ENCODE data around the gene GNPNAT1.

- TF ChIP-seq HOXB5 (CRISPR knock-in tag; IDR thresholded peaks at IDR 0.05) (no peak), EHMT2 (IDR thresholded peaks at IDR 0.05; ENCODE audit: low read depth) (no peak), MYC (IDR thresholded peaks at IDR 0.05; ENCODE audit: borderline replicate concordance, low read length) (no peak), CTCF (IDR thresholded peaks at IDR 0.05) (no peak), RFX5 (IDR thresholded peaks at IDR 0.05) (no peak), HMGXB4 (CRISPR knock-in tag; IDR thresholded peaks at IDR 0.05; ENCODE audit: borderline replicate concordance) (no peak), USF2 (IDR thresholded peaks at IDR 0.05) (no peak), POLR2A (IDR thresholded peaks at IDR 0.05; ENCODE audit: low read length) (no peak), POLR2AphosphoS2 (conservative IDR thresholded peaks at IDR 0.05; ENCODE audit: low read length) (no peak), MAX (IDR thresholded peaks at IDR 0.05) (no peak), HEYL (CRISPR knock-in tag; IDR thresholded peaks at IDR 0.05) (no peak), SMC3 (IDR thresholded peaks at IDR 0.05) (no peak)
Observed at GRCh38 chr14:52783206-52783605, 8.2 kb downstream of the GNPNAT1 start.

Data from A549 (cell line).